ENCODE measurements around the gene RALGPS1.
A peak's percentile ranks its signal among the peaks of the same experiment; 100 is the strongest.

RALGPS1 gene

GRCh38 chr9:127215268-127216209 is 301.0 kb downstream of the RALGPS1 start:
- no peak for DNase-seq

- DNase-seq: no peak
These were observed 301.8 kb downstream of the RALGPS1 start for GRCh38 chr9:127216210-127216887.

GRCh38 chr9:127216888-127217217 is 302.3 kb downstream of the RALGPS1 start:
- DNase-seq: no peak

- DNase-seq: no peak
These were observed 304.2 kb downstream of the RALGPS1 start for GRCh38 chr9:127218818-127219217.

- no peak for DNase-seq
These were observed 304.9 kb downstream of the RALGPS1 start for GRCh38 chr9:127219520-127219919.

- DNase-seq: no peak
These were observed 307.1 kb downstream of the RALGPS1 start for GRCh38 chr9:127221695-127222094.

- no peak for DNase-seq
These were observed 308.0 kb downstream of the RALGPS1 start for GRCh38 chr9:127222388-127223095.

- DNase-seq: no peak
These were observed 308.7 kb downstream of the RALGPS1 start for GRCh38 chr9:127223266-127223665.

GRCh38 chr9:127223810-127224177 is 309.2 kb downstream of the RALGPS1 start:
- DNase-seq: no peak

GRCh38 chr9:127224178-127224882 is 309.7 kb downstream of the RALGPS1 start:
- peak; percentile 83 to 88 for DNase-seq

- DNase-seq: peak; percentile 93 to 94
These were observed 310.5 kb downstream of the RALGPS1 start for GRCh38 chr9:127224883-127225739.

GRCh38 chr9:127225801-127226625 is 311.4 kb downstream of the RALGPS1 start:
- DNase-seq: no peak

GRCh38 chr9:127229691-127230417 is 315.3 kb downstream of the RALGPS1 start:
- no peak for DNase-seq

- no peak for DNase-seq
These were observed 317.1 kb downstream of the RALGPS1 start for GRCh38 chr9:127231666-127232065.

GRCh38 chr9:127232833-127233549 is 318.4 kb downstream of the RALGPS1 start:
- DNase-seq: no peak

GRCh38 chr9:127233550-127233949 is 319.0 kb downstream of the RALGPS1 start:
- no peak for DNase-seq

GRCh38 chr9:127233989-127234388 is 319.4 kb downstream of the RALGPS1 start:
- DNase-seq: no peak

GRCh38 chr9:127237801-127238200 is 323.2 kb downstream of the RALGPS1 start:
- no peak for DNase-seq

- DNase-seq: no peak
These were observed 326.8 kb downstream of the RALGPS1 start for GRCh38 chr9:127241354-127241753.

Measured in activated CD4-positive, alpha-beta T cell treated with anti-CD3 and anti-CD28 coated beads, Interleukin-2, amount 50 U/mL, for 48 hours (primary cell).